ENCODE data around the gene PTGS1.
"Not testable (repeated sequence)": the region's sequence is repeated elsewhere in the genome, so short reads cannot be mapped to it uniquely, and the experiment has no call there.

Gene PTGS1

GRCh38 chr9:122398371-122398924 is 27.6 kb downstream of the PTGS1 start:
- no peak for DNase-seq (ENCODE audit: low spot score)

DNA sequence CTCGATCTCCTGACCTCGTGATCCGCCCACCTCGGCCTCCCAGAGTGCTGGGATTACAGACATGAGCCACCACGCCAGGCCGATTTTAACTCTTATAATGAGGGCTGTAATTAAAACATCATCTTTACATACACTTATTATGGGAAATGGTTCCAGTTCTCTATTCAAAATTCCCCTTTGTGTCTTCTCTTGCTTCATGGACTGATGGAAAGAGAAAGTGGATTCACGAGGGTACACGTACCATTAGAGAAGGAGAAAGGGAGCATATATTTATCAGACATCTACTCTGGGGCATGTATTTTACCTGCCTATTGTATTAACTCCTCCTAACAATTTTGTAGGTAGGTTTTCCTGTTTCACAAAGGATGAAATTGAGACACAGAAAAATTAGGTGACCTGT is 31.1 kb downstream of the PTGS1 start:
- no peak for DNase-seq (ENCODE audit: low spot score)

GRCh38 chr9:122402403-122402871 is 31.6 kb downstream of the PTGS1 start:
- no peak for DNase-seq (ENCODE audit: low spot score)

DNA sequence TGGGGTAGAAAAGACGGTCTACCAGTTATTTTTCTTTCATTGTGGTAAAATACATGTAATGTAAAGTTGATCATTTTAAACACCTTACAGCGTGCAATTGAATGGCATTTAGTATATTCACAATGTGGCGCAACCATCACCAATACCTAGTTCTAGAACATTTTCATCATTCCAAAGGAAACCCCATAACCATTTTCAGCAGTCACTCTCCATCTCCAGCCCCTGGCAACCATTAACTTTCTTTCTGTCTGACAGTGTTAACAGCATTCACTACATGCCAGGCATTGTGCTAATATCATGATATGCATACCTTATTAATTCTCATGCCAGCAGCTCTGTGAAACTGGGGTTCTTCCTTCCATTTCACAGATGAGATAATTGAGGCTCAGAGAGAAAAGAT is 32.0 kb downstream of the PTGS1 start:
- DNase-seq (ENCODE audit: low spot score) = no peak

DNA sequence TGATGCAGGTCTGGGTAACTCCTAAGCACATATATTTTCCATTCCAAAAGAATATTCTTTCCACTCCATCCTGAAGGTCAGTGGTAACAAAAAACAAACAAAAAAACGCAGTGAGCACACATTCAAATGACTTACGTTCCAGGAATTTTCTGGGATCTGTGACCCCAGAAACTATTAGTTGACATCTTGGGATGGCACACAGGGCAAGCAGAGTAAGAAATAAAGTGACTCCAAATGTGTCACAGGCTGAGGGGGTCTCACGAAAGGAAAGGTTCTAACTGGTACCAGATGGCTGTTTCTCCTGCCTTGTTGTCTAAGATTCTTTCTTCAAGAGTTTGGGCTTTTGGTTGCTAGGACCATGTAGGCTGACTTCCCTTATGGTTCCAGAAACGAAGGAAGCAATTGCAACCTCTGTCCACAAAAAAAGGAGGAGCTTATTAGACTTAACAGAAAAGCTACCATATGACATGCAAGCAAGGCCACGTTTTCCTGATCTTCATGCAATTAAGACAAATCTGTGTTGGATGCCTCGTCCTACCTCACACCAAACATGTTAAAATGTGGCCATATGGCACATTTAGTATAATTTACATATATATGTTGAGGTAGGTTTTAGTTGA is 32.7 kb downstream of the PTGS1 start:
- DNase-seq (ENCODE audit: low spot score) = no peak

GRCh38 chr9:122405304-122406069 is 34.7 kb downstream of the PTGS1 start:
- not testable (repeated sequence) for DNase-seq (ENCODE audit: low spot score)

DNA sequence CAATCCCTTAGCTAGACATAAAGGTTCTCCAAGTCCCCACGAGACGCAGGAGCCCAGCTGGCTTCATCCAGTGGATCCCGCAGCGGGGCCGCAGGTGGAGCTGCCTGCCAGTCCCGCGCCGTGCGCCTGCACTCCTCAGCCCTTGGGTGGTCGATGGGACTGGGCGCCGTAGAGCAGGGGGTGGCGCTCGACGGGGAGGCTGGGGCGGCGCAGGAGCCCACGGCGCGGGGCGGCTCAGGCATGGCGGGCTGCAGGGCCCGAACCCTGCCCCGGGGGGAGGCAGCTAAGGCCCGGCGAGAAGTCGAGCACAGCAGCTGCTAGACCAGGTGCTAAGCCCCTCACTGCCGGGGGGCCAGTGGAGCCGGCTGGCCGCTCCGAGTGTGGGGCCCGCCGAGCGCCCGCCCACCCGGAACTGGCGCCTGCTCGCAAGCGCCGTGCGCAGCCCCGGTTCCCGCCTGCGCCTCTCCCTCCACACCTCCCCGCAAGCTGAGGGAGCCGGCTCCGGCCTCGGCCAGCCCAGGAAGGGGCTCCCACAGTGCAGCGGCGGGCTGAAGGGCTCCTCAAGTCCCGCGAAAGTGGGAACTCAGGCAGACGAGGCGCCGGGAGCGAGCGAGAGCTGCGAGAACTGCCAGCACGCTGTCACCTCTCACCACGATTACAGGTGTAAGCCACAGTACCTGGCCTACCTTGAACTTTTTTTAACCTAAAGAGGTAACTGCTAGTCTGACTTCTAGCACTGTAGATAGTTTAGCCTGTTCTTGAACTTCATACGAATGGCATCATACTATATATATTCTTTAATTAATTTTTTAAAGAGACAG is 35.5 kb downstream of the PTGS1 start:
- no peak for DNase-seq (ENCODE audit: low spot score)

- DNase-seq (ENCODE audit: low spot score) = not testable (repeated sequence)
Observed at GRCh38 chr9:122414108-122414507, 43.3 kb downstream of the PTGS1 start.

DNA sequence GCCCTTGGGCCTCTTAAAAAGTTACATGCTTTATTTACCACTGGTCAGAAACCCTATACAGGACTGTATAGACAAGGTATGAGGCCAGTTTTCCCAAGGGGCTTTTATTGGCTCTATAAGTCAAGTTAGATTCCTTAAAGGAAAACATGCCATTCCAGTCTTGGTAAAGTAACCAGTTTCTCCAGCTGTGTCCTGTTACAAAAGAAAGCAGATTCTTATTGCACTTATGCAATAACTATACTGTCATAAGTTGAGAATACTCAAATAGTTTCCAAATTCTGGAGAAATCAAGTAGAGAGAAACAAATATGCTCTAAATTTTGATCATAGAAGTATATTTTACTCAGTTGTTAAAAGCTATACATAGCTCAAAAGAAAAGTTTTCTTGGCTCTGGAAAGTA is 47.2 kb downstream of the PTGS1 start:
- no peak for DNase-seq (ENCODE audit: low spot score)

GRCh38 chr9:122420315-122420714 is 49.5 kb downstream of the PTGS1 start:
- DNase-seq (ENCODE audit: low spot score) = no peak

DNA sequence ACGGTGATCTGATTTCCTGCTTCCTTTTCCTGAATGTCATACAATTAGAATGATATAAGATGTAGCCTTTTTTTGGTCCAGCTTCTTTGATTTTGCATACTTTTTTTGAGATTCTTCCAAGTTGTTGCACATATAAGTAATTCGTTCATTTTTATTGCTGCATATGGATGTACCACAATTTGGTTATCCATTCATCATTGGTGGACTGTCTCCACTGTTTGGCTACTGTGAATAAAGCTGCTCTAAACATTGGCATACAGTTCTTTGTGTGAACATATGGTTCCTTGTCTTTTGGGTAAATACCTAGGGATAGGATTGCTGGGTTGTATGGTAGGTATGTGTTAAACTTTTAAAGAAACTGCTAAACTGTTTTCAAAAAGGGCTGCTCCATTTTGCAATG is 54.3 kb downstream of the PTGS1 start:
- DNase-seq (ENCODE audit: low spot score) = no peak

DNA sequence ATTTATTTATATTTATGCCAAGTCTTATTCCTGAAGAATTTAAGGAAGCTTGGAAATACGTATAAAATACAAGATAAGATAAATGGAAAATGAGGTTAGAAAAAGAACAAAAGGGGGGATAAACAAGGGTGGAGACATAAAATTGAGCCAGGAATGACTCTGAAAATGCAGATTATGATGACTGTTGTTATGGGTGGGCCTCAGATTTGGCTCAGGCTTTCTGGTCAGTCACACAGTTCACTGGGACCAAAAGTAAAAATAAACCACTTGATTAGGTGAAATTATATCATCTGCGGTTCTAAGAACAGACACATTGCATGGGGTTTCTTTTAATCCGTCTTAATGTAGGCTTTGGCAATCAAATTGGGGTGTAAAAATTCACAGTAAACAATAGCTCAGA is 55.9 kb downstream of the PTGS1 start:
- DNase-seq (ENCODE audit: low spot score) = no peak

- DNase-seq (ENCODE audit: low spot score) = no peak
Observed at GRCh38 chr9:122442568-122442967, 71.7 kb downstream of the PTGS1 start.

DNA sequence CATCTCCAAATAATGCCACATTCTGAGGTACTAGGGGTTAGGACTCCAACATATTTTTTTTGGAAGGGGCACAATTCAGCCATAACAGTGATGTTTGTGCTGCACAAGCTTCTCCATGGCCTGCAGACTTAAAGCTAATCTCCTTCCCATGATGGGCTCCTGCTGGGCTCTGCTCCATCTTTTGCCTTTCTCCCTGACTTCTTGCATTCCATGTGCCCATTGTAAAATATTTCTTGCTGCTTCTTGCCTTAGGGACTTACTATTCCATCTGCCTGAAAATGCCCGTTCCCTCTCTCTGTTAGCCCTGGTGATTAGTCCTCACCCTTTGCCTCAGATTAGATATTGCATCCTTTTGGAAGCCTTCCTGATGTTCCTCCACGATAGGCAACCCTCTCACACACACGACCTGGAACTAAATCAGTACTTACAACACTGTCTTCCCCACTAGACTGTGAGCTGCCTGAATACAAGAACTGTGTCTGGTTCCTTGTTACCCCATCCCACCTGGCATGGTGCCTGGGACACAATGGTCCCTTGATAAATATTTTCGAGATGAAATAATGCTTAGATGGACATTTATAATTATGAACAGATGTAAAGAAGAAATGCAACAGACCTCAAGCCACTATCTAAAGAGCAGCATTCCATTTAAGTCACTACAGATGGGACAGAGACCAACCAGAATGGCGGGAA is 73.4 kb downstream of the PTGS1 start:
- no peak for DNase-seq (ENCODE audit: low spot score)

All from D341Med (cell line).